ENCODE measurements around the gene SPG21.

Gene SPG21

GRCh38 chr15:64931381-64931780 lies 58.3 kb downstream of the SPG21 start:
- no peak for DNase-seq

- DNase-seq, result no peak
Measured at GRCh38 chr15:64930778-64931371, 58.8 kb downstream of the SPG21 start.

GRCh38 chr15:64930019-64930652 lies 59.6 kb downstream of the SPG21 start:
- DNase-seq, result no peak

GRCh38 chr15:64928626-64929220 lies 61.0 kb downstream of the SPG21 start:
- DNase-seq, result no peak

GRCh38 chr15:64926661-64927060 lies 63.1 kb downstream of the SPG21 start:
- no peak for DNase-seq

- DNase-seq, result no peak
Measured at GRCh38 chr15:64925335-64926330, 64.1 kb downstream of the SPG21 start.

DNA sequence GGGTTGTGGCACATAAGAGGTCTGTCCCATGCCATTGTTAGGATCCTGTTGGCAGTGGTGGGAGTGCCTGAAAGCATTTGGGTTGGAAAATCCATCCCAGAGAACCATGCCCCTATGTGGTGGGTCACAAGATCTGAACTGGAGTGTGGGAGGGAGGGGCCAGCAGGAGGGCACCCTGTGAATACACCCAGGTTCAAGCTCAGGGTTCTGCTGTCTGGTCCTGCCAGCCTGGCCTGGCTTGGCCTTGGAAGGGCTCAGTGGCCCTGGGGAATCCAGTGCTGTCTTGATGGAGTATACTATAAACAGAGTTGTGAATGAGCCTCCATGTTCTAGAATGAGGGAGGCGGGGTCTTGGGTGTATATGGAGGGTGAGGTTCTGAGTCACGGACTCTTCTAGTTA lies 66.2 kb downstream of the SPG21 start:
- no peak for DNase-seq

DNA sequence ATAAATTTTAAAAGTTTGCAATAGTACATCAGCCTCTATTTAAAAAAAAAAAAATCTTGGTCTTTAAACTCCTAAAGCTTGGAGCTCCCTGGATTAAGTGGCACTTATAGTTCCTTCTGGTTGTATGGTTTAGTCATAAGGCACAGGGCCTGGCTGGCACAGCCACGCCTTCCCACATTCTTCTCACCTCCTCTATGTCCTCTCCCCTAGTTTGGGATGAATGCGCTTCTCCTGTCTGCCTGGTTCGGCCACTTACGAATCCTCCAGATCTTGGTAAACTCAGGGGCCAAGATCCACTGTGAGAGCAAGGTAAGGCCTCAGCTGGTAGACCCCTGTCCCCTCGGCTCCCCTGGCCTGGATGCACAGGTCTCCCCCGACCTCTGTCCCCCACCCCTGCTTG lies 68.0 kb downstream of the SPG21 start:
- DNase-seq, result no peak

DNA sequence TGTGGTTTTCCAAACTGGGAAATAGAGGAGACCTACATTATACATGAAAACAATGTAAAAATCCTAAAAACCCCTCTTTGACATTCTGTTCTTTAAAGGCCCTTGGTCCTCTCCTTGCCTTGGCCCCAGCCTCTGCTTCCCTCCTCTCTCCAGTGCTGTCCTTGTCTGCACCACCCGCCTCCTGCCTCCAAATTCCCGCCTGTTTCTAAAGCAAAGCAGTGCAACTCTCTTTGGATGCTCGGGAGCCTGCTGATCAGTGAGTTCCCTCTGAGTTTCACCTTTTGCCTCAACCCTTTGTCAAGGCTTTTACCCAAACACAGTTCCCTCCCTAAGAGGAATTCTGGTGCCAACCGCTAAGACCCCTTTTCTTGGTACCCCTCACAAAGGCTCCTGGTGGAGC lies 70.0 kb downstream of the SPG21 start:
- DNase-seq, result no peak

GRCh38 chr15:64917211-64917610 lies 72.5 kb downstream of the SPG21 start:
- DNase-seq, result no peak

DNA sequence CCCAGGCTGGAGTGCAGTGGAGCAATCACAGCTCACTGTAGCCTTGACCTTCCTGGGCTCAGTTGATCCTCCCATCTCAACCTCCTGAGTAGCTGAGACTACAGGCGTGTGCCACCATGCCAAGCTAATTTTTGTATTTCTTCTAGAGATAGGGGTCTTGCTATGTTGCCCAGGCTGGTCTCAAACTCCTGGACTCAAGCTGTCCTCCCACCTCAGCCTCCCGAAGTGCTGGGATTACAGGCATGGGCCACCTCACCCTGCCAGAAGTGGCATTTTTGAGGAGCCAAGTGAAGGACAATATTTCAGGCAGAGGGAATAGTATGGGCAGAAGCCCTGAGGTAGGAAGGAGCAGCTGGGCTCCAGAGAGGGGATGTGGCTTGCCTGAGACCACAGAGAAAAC lies 73.3 kb downstream of the SPG21 start:
- DNase-seq, result no peak

DNA sequence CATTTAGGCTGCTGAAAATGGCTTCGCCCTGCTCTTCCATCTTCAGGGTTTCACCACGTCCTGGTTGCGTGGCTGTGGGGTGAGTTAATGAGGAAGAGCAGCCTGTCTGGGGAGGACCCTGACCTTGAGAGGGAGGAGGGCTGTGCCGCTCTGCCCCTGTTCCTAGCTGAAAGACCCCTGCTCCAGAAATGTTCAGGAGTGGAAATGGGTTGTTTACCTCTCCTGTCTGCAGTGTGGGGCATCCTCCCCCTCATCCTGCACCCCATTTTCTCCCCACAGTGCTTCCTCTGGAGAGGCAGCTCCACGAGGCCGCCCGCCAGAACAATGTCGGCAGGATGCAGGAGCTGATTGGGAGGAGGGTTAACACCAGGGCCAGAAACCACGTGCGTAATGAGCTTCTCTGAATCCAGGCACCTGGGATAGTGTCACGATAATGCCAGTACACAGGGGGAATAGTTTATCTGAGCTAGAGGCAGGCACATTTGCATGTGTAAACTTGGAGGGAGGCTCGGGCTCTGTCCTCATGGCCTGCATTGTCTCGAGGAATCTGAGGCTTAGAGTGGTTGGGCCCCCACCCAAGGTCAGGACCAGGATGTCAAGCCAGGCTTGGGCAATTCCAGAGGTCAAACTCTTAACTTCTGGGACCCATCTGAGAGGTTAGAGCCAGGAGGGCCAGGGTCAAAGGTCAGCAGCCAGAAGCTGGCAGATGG lies 74.0 kb downstream of the SPG21 start:
- DNase-seq, result no peak
